ENCODE results near the gene BLTP1.
A peak's percentile ranks its signal among the peaks of the same experiment; 100 is the strongest.

The BLTP1 gene

GRCh38 chr4:122146652-122147051, 5.5 kb upstream of the BLTP1 start:
- TF ChIP-seq CTCF (IDR thresholded peaks at IDR 0.05) = no peak
- TF ChIP-seq ZFX (IDR thresholded peaks at IDR 0.05; ENCODE audit: borderline replicate concordance) = no peak
- H3K27ac ChIP-seq = no peak overlapping the region

GRCh38 chr4:122150931-122151330, 1.2 kb upstream of the BLTP1 start:
- H3K27ac ChIP-seq = no peak overlapping the region; the same call in 1 of the 2 replicates
- TF ChIP-seq CTCF (IDR thresholded peaks at IDR 0.05) (no peak), ZFX (IDR thresholded peaks at IDR 0.05; ENCODE audit: borderline replicate concordance) (no peak)

- TF ChIP-seq CTCF (IDR thresholded peaks at IDR 0.05) = no peak
- no peak for TF ChIP-seq ZFX (IDR thresholded peaks at IDR 0.05; ENCODE audit: borderline replicate concordance)
- peak overlapping the region; percentile 72 for H3K27ac ChIP-seq
Observed at GRCh38 chr4:122152711-122153226, 638 bp downstream of the BLTP1 start.

- no peak for TF ChIP-seq CTCF (IDR thresholded peaks at IDR 0.05)
- no peak for TF ChIP-seq ZFX (IDR thresholded peaks at IDR 0.05; ENCODE audit: borderline replicate concordance)
- H3K27ac ChIP-seq = no peak overlapping the region
Observed at GRCh38 chr4:122156819-122157218, 4.7 kb downstream of the BLTP1 start.

GRCh38 chr4:122163301-122163700, 11.2 kb downstream of the BLTP1 start:
- TF ChIP-seq ZFX (IDR thresholded peaks at IDR 0.05; ENCODE audit: borderline replicate concordance) (no peak), CTCF (IDR thresholded peaks at IDR 0.05) (no peak)
- H3K27ac ChIP-seq = no peak overlapping the region

- H3K27ac ChIP-seq = no peak overlapping the region
- TF ChIP-seq ZFX (IDR thresholded peaks at IDR 0.05; ENCODE audit: borderline replicate concordance) = no peak
- no peak for TF ChIP-seq CTCF (IDR thresholded peaks at IDR 0.05)
Observed at GRCh38 chr4:122163767-122164166, 11.6 kb downstream of the BLTP1 start.

GRCh38 chr4:122167369-122167768, 15.2 kb downstream of the BLTP1 start:
- no peak overlapping the region for H3K27ac ChIP-seq
- TF ChIP-seq ZFX (IDR thresholded peaks at IDR 0.05; ENCODE audit: borderline replicate concordance) (no peak), CTCF (IDR thresholded peaks at IDR 0.05) (no peak)
